Neural progenitor cell (in vitro differentiated cells): ENCODE measurements around the gene FUZ.

Experiments
- CTCF ChIP-seq: fragments of 200-600 bp; sonication (generic); IDR thresholded peaks from 2 replicates; pipeline ENCODE4 v1.5.1; 2017; ENCODE audit warnings: antibody characterized with exemption, mild to moderate bottlenecking
- EZH2phosphoT487 ChIP-seq: fragments of 200-600 bp; sonication (generic); IDR thresholded peaks from 2 replicates; pipeline ENCODE4 v1.6.1; 2017; ENCODE audit warnings: antibody characterized with exemption

- TF ChIP-seq CTCF (no peak), EZH2phosphoT487 (no peak)
Measured at GRCh38 chr19:49772850-49773432, 40.2 kb downstream of the FUZ start.
